ENCODE results near the gene NAXD. TPM values are rescaled to one million over a fixed set of nuclear protein-coding genes. Genes with fewer than 3 reads are reported as not detected.
"Not testable (repeated sequence)": the region's sequence is repeated elsewhere in the genome, so short reads cannot be mapped to it uniquely, and the experiment has no call there.

Gene NAXD
- total RNA-seq, 1 experiment from 2014 or later, result 11.4 TPM

- DNase-seq (ENCODE audit: low read depth), result no peak
These were observed 28.0 kb downstream of the NAXD start for GRCh38 chr13:110643324-110643723.

- no peak for DNase-seq (ENCODE audit: low read depth)
These were observed 28.6 kb downstream of the NAXD start for GRCh38 chr13:110643768-110644421.

GRCh38 chr13:110644892-110645521 is 29.7 kb downstream of the NAXD start:
- peak; percentile 56 for DNase-seq (ENCODE audit: low read depth)

- DNase-seq (ENCODE audit: low read depth), result no peak
These were observed 30.4 kb downstream of the NAXD start for GRCh38 chr13:110645750-110646149.

- DNase-seq (ENCODE audit: low read depth), result no peak
These were observed 31.4 kb downstream of the NAXD start for GRCh38 chr13:110646442-110647364.

GRCh38 chr13:110647365-110647737 is 32.0 kb downstream of the NAXD start:
- no peak for DNase-seq (ENCODE audit: low read depth)

- no peak for DNase-seq (ENCODE audit: low read depth)
These were observed 32.9 kb downstream of the NAXD start for GRCh38 chr13:110648146-110648819.

- no peak for DNase-seq (ENCODE audit: low read depth)
These were observed 33.6 kb downstream of the NAXD start for GRCh38 chr13:110648848-110649421.

- DNase-seq (ENCODE audit: low read depth), result no peak
These were observed 34.2 kb downstream of the NAXD start for GRCh38 chr13:110649551-110649950.

GRCh38 chr13:110650436-110650835 is 35.1 kb downstream of the NAXD start:
- DNase-seq (ENCODE audit: low read depth), result no peak

- DNase-seq (ENCODE audit: low read depth), result no peak
These were observed 35.9 kb downstream of the NAXD start for GRCh38 chr13:110651271-110651670.

GRCh38 chr13:110651726-110652230 is 36.4 kb downstream of the NAXD start:
- no peak for DNase-seq (ENCODE audit: low read depth)

GRCh38 chr13:110652231-110652730 is 36.9 kb downstream of the NAXD start:
- DNase-seq (ENCODE audit: low read depth), result no peak

GRCh38 chr13:110652764-110653163 is 37.4 kb downstream of the NAXD start:
- DNase-seq (ENCODE audit: low read depth), result no peak

GRCh38 chr13:110653271-110653670 is 37.9 kb downstream of the NAXD start:
- DNase-seq (ENCODE audit: low read depth), result no peak

- DNase-seq (ENCODE audit: low read depth), result no peak
These were observed 38.5 kb downstream of the NAXD start for GRCh38 chr13:110653851-110654250.

GRCh38 chr13:110657196-110657595 is 41.9 kb downstream of the NAXD start:
- DNase-seq (ENCODE audit: low read depth), result no peak

- not testable (repeated sequence) for DNase-seq (ENCODE audit: low read depth)
These were observed 43.0 kb downstream of the NAXD start for GRCh38 chr13:110658218-110658911.

- no peak for DNase-seq (ENCODE audit: low read depth)
These were observed 45.9 kb downstream of the NAXD start for GRCh38 chr13:110661256-110661655.

GRCh38 chr13:110662091-110662490 is 46.7 kb downstream of the NAXD start:
- DNase-seq (ENCODE audit: low read depth), result no peak
